PFSK-1 (cell line): ENCODE measurements around the gene IFNG-AS1.

ENCODE experiments used
- FOXP2 ChIP-seq: optimal IDR thresholded peaks from 2 replicates; pipeline ENCODE3; 2011; ENCODE audit warnings: borderline replicate concordance, control low read depth, inconsistent platforms; ENCODE audit not compliant: insufficient read depth; ENCODE audit errors: extremely low read length, extremely low read depth
- POLR2AphosphoS5 ChIP-seq: IDR thresholded peaks from 2 replicates; pipeline ENCODE4 v1.6.1; 2012; ENCODE audit warnings: low read depth, mild to moderate bottlenecking, control low read depth, low read length, moderate library complexity
- REST ChIP-seq, 2 experiments: IDR thresholded peaks; 2 replicates each; pipeline versions ENCODE4 v1.6.1 to v1.8.0; 2011 to 2012; ENCODE audit warnings: low read depth in 2 of 2, low read length in 2 of 2, control low read depth in 1 of 2, inconsistent platforms in 1 of 2, mild to moderate bottlenecking in 1 of 2, moderate library complexity in 1 of 2; ENCODE audit not compliant: insufficient read depth in 1 of 2
- SIN3A ChIP-seq: IDR thresholded peaks from 2 replicates; pipeline ENCODE4 v1.6.1; 2012; ENCODE audit warnings: mild to moderate bottlenecking, low read length, moderate library complexity, borderline replicate concordance; ENCODE audit not compliant: insufficient read depth
- TAF1 ChIP-seq: IDR thresholded peaks from 2 replicates; pipeline ENCODE4 v1.6.1; 2012; ENCODE audit warnings: low read length, control low read depth, borderline replicate concordance; ENCODE audit not compliant: insufficient read depth

IFNG-AS1 gene

GRCh38 chr12:67966560-67966959, 22.7 kb upstream of the IFNG-AS1 start:
- no peak for TF ChIP-seq SIN3A
- no peak for TF ChIP-seq FOXP2
- no peak for TF ChIP-seq TAF1
- no peak for TF ChIP-seq POLR2AphosphoS5
- no peak for TF ChIP-seq REST (IDR thresholded peaks at IDR 0.05; ENCODE audit: insufficient read depth in 1 of 2, low read depth in 2 of 2, low read length in 2 of 2)

- TF ChIP-seq FOXP2 (no peak), POLR2AphosphoS5 (no peak), REST (IDR thresholded peaks at IDR 0.05; ENCODE audit: insufficient read depth in 1 of 2, low read depth in 2 of 2, low read length in 2 of 2) (no peak), SIN3A (no peak), TAF1 (no peak)
These were observed 20.9 kb upstream of the IFNG-AS1 start for GRCh38 chr12:67968321-67968720.

- TF ChIP-seq TAF1 (no peak), REST (IDR thresholded peaks at IDR 0.05; ENCODE audit: insufficient read depth in 1 of 2, low read depth in 2 of 2, low read length in 2 of 2) (no peak), POLR2AphosphoS5 (no peak)
These were observed 20.5 kb upstream of the IFNG-AS1 start for GRCh38 chr12:67968725-67969124.

GRCh38 chr12:67969134-67969802, 20.0 kb upstream of the IFNG-AS1 start:
- TF ChIP-seq FOXP2 = no peak
- TF ChIP-seq POLR2AphosphoS5 = no peak
- no peak for TF ChIP-seq TAF1
- TF ChIP-seq REST (IDR thresholded peaks at IDR 0.05; ENCODE audit: insufficient read depth in 1 of 2, low read depth in 2 of 2, low read length in 2 of 2) = no peak
- TF ChIP-seq SIN3A = no peak

GRCh38 chr12:67977668-67978067, 11.6 kb upstream of the IFNG-AS1 start:
- no peak for TF ChIP-seq POLR2AphosphoS5
- TF ChIP-seq REST (IDR thresholded peaks at IDR 0.05; ENCODE audit: insufficient read depth in 1 of 2, low read depth in 2 of 2, low read length in 2 of 2) = no peak
- TF ChIP-seq FOXP2 = no peak
- TF ChIP-seq SIN3A = no peak
- no peak for TF ChIP-seq TAF1
